K562 (cell line): ENCODE data around the gene CSRNP3. TPM values are rescaled to one million over a fixed set of nuclear protein-coding genes. Genes with fewer than 3 reads are reported as not detected.

Experiments
- ATAC-seq: fragments of 200-7000 bp; cut with Tn5 transposase; 3 replicates; pipeline ENCODE4 v1.9.1; 2020; ENCODE audit warnings: moderate library complexity
- BruUV-seq: library from RNA; stranded (reverse); fragments of 400-500 nt; replicated peaks from 2 replicates; lab custom pipeline; 2021; lab: Mats Ljungman, UMichigan
- CTCF ChIA-PET: fragments of 300-600 bp; formaldehyde crosslinking; extraction: SDS; loops from one replicate; lab custom pipeline; 2021; ENCODE audit warnings: low intra/inter-chr PET ratio; lab: Yijun Ruan, JAX
- POLR2A ChIA-PET: fragments of 300-600, 350-650 bp; sonication (Branson Sonifier 250); formaldehyde crosslinking; extraction: SDS; loops from one replicate; lab custom pipeline; 2021; ENCODE audit warnings: antibody characterized with exemption, inconsistent platforms; lab: Yijun Ruan, JAX
- DNase-seq, 4 experiments: peaks; one replicate each; pipeline versions ENCODE4 v3.0.0 to v3.0.0-alpha.2; 2011 to 2018; ENCODE audit warnings: low spot score in 3 of 4, mixed read lengths in 3 of 4; ENCODE audit errors: extremely low read depth in 1 of 4
- FAIRE-seq: peaks from 2 replicates; lab custom pipeline; 2011; peaks lifted over from hg19 to GRCh38; lab: Jason Lieb, UNC
- H2AFZ ChIP-seq: 2 replicates; pipeline ENCODE4 v1.6.0; 2011; ENCODE audit warnings: low read depth, low read length, control low read depth, inconsistent platforms
- H3K27ac ChIP-seq: fragments of 200-600 bp; 3 replicates; pipeline ENCODE4 v1.8.0; 2011; ENCODE audit warnings: low read depth, mild to moderate bottlenecking, control low read depth, inconsistent platforms, low read length, moderate library complexity, mixed read lengths; ENCODE audit errors: extremely low read depth
- H3K27me3 ChIP-seq, 2 experiments: fragments of 300-600 bp in 1 of 2; 2 replicates in 1 of 2; 3 replicates in 1 of 2; pipeline versions ENCODE4 v1.6.0 to v1.8.0; 2011; ENCODE audit warnings: inconsistent platforms in 2 of 2, low read length in 2 of 2, mild to moderate bottlenecking in 1 of 2, mixed read lengths in 1 of 2, moderate library complexity in 1 of 2; ENCODE audit not compliant: control insufficient read depth in 2 of 2, insufficient read depth in 2 of 2
- H3K36me3 ChIP-seq: fragments of 300-600 bp; 3 replicates; pipeline ENCODE4 v1.8.0; 2011; ENCODE audit warnings: mild to moderate bottlenecking, low read length, inconsistent platforms; ENCODE audit not compliant: control insufficient read depth, insufficient read depth
- H3K4me1 ChIP-seq, 2 experiments: fragments of 200-600 bp in 1 of 2; replicated peaks in 1 of 2; 2 replicates in 1 of 2; 3 replicates in 1 of 2; pipeline versions ENCODE4 v1.5.1 to v1.8.0; 2011; ENCODE audit warnings: inconsistent platforms in 2 of 2, low read length in 2 of 2, mild to moderate bottlenecking in 1 of 2, mixed read lengths in 1 of 2, moderate library complexity in 1 of 2; ENCODE audit not compliant: control insufficient read depth in 2 of 2, insufficient read depth in 2 of 2
- H3K4me2 ChIP-seq: 2 replicates; pipeline ENCODE4 v1.6.1; 2011; ENCODE audit warnings: low read length, control low read depth, inconsistent platforms, mixed read lengths; ENCODE audit not compliant: insufficient read depth
- H3K4me3 ChIP-seq: fragments of 200-600 bp; sonication (generic), shearing (Covaris generic); 2 replicates; pipeline ENCODE4 v1.5.1; 2016; ENCODE audit warnings: control low read depth, inconsistent platforms
- H3K79me2 ChIP-seq: fragments of 200-600 bp; 3 replicates; pipeline ENCODE4 v1.8.0; 2011; ENCODE audit warnings: low read length, inconsistent platforms; ENCODE audit not compliant: control insufficient read depth, insufficient read depth
- H3K9ac ChIP-seq, 2 experiments: 2 replicates each; pipeline versions ENCODE4 v1.6.0 to v1.6.1; 2011; ENCODE audit warnings: low read depth in 2 of 2, low read length in 2 of 2, control low read depth in 1 of 2, inconsistent platforms in 1 of 2, mild to moderate bottlenecking in 1 of 2, mixed read lengths in 1 of 2; ENCODE audit not compliant: insufficient read depth in 1 of 2
- H3K9me1 ChIP-seq: one replicate; pipeline ENCODE4 v1.6.0; 2011; ENCODE audit warnings: inconsistent platforms, mild to moderate bottlenecking, low read length, moderate library complexity; ENCODE audit not compliant: control insufficient read depth, insufficient read depth
- H3K9me3 ChIP-seq: replicated peaks from 2 replicates; pipeline ENCODE4 v1.5.1; 2011; ENCODE audit warnings: low read depth, low read length, inconsistent platforms; ENCODE audit not compliant: control insufficient read depth, insufficient read depth
- H4K20me1 ChIP-seq: replicated peaks from 2 replicates; pipeline ENCODE4 v1.6.1; 2011; ENCODE audit warnings: low read length, inconsistent platforms, mixed read lengths; ENCODE audit not compliant: control insufficient read depth, insufficient read depth
- NCOA6 ChIP-seq: fragments of 450-650 bp; IDR thresholded peaks from 2 replicates; pipeline ENCODE4 v1.6.1; 2017; ENCODE audit warnings: mild to moderate bottlenecking
- SRSF7 ChIP-seq: fragments of 200-400 bp; formaldehyde crosslinking; optimal IDR thresholded peaks from 2 replicates; pipeline ENCODE3; 2017; ENCODE audit warnings: mild to moderate bottlenecking, low read depth, low read length
- ZC3H4 ChIP-seq: sonication (generic); formaldehyde crosslinking; IDR thresholded peaks from 2 replicates; pipeline ENCODE4 v1.9.0; 2021; ENCODE audit warnings: missing genetic modification reagents, borderline replicate concordance
- ZNF717 ChIP-seq: fragments of 250-450 bp; sonication (Bioruptor Pico); IDR thresholded peaks from 2 replicates; pipeline ENCODE4 v1.5.0; 2021
- in situ Hi-C: fragments of 300-500 bp; cut with MboI; formaldehyde crosslinking; loops from 4 replicates; pipeline ENCODE4 v1.15.0; 2018; ENCODE audit warnings: inconsistent platforms, mixed read lengths
- intact Hi-C: fragments of 100-400 bp; cut with micrococcal nuclease; formaldehyde crosslinking; loops from 2 replicates; pipeline ENCODE4 v1.14.2; 2022
- polyA plus RNA-seq, 8 experiments: library from polyadenylated mRNA; depleted of rRNA in 4 of 8; stranded (reverse) in 5 of 8; unstranded in 3 of 8; fragments of >200 nt; fragmentation: Nextera tagmentation in 2 of 8; fragmentation: Illumina TruSeq in 1 of 8; extraction: Ambion mirVana in 2 of 8; extraction: Trizol in 1 of 8; gene quantifications; 2 replicates each; pipeline versions ENCODE4 v1.2.1 to v1.2.3, GENCODE V29; 2011 to 2014; ENCODE audit warnings: inconsistent platforms in 1 of 8, missing spikeins in 1 of 8
- total RNA-seq, 7 experiments: library from RNA; depleted of rRNA in 6 of 7; stranded (reverse); fragments of >200 nt in 6 of 7; fragmentation: Illumina TruSeq in 2 of 7; extraction: Trizol in 2 of 7; gene quantifications; 2 replicates each; pipeline versions ENCODE4 v1.2.1 to v1.2.3, GENCODE V29; 2011 to 2021; ENCODE audit warnings: low replicate concordance in 1 of 7
- TF ChIP-seq, protein P1 (sequence below): fragments of 250-450 bp; sonication (Bioruptor Pico); IDR thresholded peaks from 2 replicates; pipeline ENCODE4 v1.4.0; 2020; ENCODE audit warnings: mild to moderate bottlenecking, moderate library complexity

The CSRNP3 gene
- total and polyA plus RNA-seq, 9 of the 15 experiments (the other 6 are each of a cell fraction or from before 2014, with no cell fraction given), result not detected

DNA sequence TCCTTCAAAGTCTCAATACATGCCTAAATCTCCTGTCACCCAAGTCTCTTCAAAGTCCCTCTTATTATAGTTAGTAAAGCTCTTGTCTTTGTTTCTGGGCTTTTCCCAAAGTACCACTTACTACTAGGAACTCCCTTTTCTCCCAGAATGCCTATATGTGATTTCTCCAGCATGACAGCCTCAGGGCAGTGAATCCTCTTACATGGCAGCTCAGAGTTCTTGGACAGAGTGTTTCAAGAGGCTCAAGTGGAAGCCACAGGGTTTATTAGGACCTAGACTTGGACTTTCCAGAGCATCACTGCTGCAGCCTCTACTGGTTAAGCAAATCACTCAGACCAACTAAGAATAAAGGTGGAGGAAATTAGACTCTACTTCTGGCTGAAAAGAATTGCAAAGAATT is 98.9 kb downstream of the CSRNP3 start:
- ATAC-seq (no peak), DNase-seq (no peak), FAIRE-seq (no peak)
- H2AFZ ChIP-seq, result no peak overlapping the region
- H3K4me3 ChIP-seq, result no peak overlapping the region
- no peaks in the 10 kb centered on the region for H4K20me1 ChIP-seq
- H3K4me1 ChIP-seq, result no peaks in the 10 kb centered on the region
- no TSS peak for BruUV-seq
- H3K9me3 ChIP-seq, result no peaks in the 10 kb centered on the region; the same call in 1 of the 2 replicates
- no peak for TF ChIP-seq NCOA6
- no peak for TF ChIP-seq ZNF717 (CRISPR knock-in tag)
- no peak for TF ChIP-seq SRSF7
- TF ChIP-seq, protein P1, sequence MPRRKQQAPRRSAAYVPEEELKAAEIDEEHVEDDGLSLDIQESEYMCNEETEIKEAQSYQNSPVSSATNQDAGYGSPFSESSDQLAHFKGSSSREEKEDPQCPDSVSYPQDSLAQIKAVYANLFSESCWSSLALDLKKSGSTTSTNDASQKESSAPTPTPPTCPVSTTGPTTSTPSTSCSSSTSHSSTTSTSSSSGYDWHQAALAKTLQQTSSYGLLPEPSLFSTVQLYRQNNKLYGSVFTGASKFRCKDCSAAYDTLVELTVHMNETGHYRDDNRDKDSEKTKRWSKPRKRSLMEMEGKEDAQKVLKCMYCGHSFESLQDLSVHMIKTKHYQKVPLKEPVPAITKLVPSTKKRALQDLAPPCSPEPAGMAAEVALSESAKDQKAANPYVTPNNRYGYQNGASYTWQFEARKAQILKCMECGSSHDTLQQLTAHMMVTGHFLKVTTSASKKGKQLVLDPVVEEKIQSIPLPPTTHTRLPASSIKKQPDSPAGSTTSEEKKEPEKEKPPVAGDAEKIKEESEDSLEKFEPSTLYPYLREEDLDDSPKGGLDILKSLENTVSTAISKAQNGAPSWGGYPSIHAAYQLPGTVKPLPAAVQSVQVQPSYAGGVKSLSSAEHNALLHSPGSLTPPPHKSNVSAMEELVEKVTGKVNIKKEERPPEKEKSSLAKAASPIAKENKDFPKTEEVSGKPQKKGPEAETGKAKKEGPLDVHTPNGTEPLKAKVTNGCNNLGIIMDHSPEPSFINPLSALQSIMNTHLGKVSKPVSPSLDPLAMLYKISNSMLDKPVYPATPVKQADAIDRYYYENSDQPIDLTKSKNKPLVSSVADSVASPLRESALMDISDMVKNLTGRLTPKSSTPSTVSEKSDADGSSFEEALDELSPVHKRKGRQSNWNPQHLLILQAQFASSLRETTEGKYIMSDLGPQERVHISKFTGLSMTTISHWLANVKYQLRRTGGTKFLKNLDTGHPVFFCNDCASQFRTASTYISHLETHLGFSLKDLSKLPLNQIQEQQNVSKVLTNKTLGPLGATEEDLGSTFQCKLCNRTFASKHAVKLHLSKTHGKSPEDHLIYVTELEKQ (CRISPR knock-in tag), result no peak
- no peak for TF ChIP-seq ZC3H4 (CRISPR knock-in tag)
- no peaks in the 10 kb centered on the region for H3K27me3 ChIP-seq
- no peaks in the 10 kb centered on the region for H3K9me1 ChIP-seq
- H3K79me2 ChIP-seq, result no peaks in the 10 kb centered on the region
- no peaks in the 10 kb centered on the region for H3K36me3 ChIP-seq
- intact Hi-C loops, result no loop called here
- CTCF ChIA-PET, result no interaction called here
- POLR2A ChIA-PET, result no interaction called here
- in situ Hi-C loops, result no loop called here
- no peak overlapping the region for H3K4me2 ChIP-seq
- H3K27ac ChIP-seq, result no peak overlapping the region
- no peak overlapping the region for H3K9ac ChIP-seq
